ENCODE data around the gene CCDC159. TPM values are rescaled to one million over a fixed set of nuclear protein-coding genes. Genes with fewer than 3 reads are reported as not detected.

CCDC159 gene
- total and polyA plus RNA-seq, 3 experiments from 2014 or later = 14.2 to 30.1 (median 14.6) TPM

DNA sequence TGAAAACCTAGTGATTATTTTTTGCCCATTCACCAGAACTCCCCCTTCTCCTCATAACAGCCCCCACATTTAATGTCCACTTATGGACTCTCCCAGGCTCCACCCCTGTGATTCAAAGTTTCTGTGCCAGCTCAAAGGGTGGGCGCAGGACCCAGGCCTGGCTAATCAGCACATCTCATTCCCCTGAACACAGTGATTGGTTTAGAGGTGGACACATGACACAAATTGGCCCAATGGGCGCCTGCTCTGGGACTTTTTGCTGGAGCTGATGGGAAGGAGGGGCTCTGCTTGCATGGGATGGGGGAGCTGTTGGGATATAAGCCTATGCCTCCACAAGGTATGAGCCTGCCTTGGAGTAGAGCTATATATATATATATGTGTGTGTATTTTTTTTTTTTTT is 44.0 kb downstream of the CCDC159 start:
- Histone ChIP-seq H3K4me3 (ENCODE audit: low read length) (no peak overlapping the region), H3K27ac (ENCODE audit: low read depth, low read length) (no peak overlapping the region), H3K27me3 (ENCODE audit: insufficient read depth, low read length, poor library complexity, severe bottlenecking) (no peaks in the 10 kb centered on the region), H3K36me3 (ENCODE audit: insufficient read depth, low read length) (no peaks in the 10 kb centered on the region), H3K9me3 (ENCODE audit: low read length) (no peaks in the 10 kb centered on the region), H3K4me1 (ENCODE audit: insufficient read depth, low read length) (peaks cover 5% of the 10 kb centered on the region)
- DNase-seq = no peak
- peaks cover 0 to 3% (median 0%) of the 10 kb centered on the region in 3 donors for H3K36me3 Mint-ChIP-seq
- H3K4me1 Mint-ChIP-seq = peaks cover 3 to 7% (median 5%) of the 10 kb centered on the region in 3 donors
- peaks cover 4 to 7% of the 10 kb centered on the region in 2 donors for H3K27me3 Mint-ChIP-seq
- POLR2A ChIA-PET = no interaction called here
- H3K4me3 Mint-ChIP-seq = no peak overlapping the region
- no peak overlapping the region for H3K27ac Mint-ChIP-seq
- CTCF ChIA-PET = interaction anchor here (2.2 kb wide), 1 partner anchor 9 kb away, joined by 10 read pairs; no protein-coding TSS in a partner anchor
- peaks cover 0 to 4% (median 0%) of the 10 kb centered on the region in 5 donors for H3K9me3 Mint-ChIP-seq

DNA sequence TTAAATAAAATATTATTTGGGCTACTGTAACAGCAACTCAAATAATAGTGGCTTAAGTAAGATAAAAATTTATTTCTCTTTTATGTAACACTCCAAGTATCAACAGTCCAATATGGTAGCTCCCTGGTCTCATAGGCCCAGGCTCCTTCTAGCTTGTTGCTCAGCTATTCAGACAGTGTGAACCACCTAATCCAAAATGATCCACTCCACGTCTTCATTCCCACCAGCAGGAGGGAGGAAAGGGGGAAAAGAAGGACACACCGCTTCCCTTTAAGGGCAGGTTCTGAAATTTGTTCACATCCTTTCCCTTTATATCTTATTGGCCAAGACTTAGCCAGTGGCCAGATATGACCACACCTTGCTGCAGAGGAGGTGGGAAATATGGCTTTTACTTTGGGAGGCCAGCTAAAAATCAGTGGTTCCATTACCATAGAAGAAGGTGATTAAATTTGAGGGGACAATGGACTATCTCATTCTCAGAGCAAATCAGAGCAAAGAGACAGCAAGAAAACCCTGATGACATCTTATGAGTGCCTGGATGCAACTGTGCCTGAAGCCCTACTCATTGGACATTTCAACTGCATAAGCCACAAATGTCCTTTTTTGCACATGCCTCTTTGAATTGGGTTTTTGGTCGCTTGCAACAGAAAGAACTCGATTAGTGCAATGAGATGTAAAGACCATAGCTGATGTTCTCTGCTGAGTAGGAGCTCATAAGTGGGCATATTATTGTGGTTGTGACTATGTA is 44.8 kb downstream of the CCDC159 start:
- Histone ChIP-seq H3K4me1 (ENCODE audit: insufficient read depth, low read length) (peaks cover 5% of the 10 kb centered on the region), H3K36me3 (ENCODE audit: insufficient read depth, low read length) (no peaks in the 10 kb centered on the region), H3K4me3 (ENCODE audit: low read length) (no peak overlapping the region), H3K9me3 (ENCODE audit: low read length) (no peaks in the 10 kb centered on the region), H3K27me3 (ENCODE audit: insufficient read depth, low read length, poor library complexity, severe bottlenecking) (no peaks in the 10 kb centered on the region), H3K27ac (ENCODE audit: low read depth, low read length) (no peak overlapping the region)
- no peak for DNase-seq
- peaks cover 3 to 7% (median 5%) of the 10 kb centered on the region in 3 donors for H3K4me1 Mint-ChIP-seq
- H3K27ac Mint-ChIP-seq = no peak overlapping the region
- H3K4me3 Mint-ChIP-seq = no peak overlapping the region
- H3K9me3 Mint-ChIP-seq = peaks cover 0 to 4% (median 0%) of the 10 kb centered on the region in 5 donors
- peaks cover 6 to 8% of the 10 kb centered on the region in 2 donors for H3K27me3 Mint-ChIP-seq
- ChIA-PET CTCF (interaction anchor here (2.2 kb wide), 1 partner anchor 10 kb away, joined by 10 read pairs; no protein-coding TSS in a partner anchor), POLR2A (interaction anchor here (0.6 kb wide), 1 partner anchor 14 kb away, joined by 4 read pairs; no protein-coding TSS in a partner anchor)
- peaks cover 0 to 4% (median 0%) of the 10 kb centered on the region in 3 donors for H3K36me3 Mint-ChIP-seq

DNA sequence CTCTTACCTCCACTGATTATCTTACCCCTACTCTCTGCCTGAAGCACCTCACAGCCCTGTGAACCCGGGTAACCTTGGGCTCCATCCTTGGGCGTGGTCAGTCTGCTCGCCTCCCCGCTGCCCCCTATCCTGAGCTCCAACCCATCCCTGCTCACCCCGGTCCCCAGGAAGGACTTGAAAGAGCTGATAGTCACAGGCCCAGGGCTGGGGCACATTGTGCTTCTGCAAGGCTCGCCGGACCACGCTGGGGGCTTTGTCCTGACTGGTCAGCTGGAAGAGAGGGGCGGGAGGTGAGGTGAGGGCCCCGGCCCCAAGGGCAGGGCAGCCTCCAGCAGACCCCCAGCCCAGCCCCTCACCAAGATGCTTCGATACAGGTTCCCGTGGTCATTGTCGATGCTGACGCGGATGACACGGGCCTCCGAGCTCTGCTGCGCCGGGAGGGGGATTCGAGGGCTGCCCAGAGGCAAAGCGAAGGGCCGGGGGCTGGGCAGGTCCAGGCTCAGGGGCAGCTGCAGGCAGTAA is 50.8 kb downstream of the CCDC159 start:
- no peaks in the 10 kb centered on the region for H3K9me3 ChIP-seq (ENCODE audit: low read length)
- no peak overlapping the region for H3K27ac ChIP-seq (ENCODE audit: low read depth, low read length)
- peaks cover 0 to 4% (median 2%) of the 10 kb centered on the region in 3 donors for H3K36me3 Mint-ChIP-seq
- no peaks in the 10 kb centered on the region for H3K27me3 ChIP-seq (ENCODE audit: insufficient read depth, low read length, poor library complexity, severe bottlenecking)
- ChIA-PET CTCF (interaction anchor here (2.1 kb wide), 1 partner anchor 16 kb away, joined by 6 read pairs; no protein-coding TSS in a partner anchor), POLR2A (no interaction called here)
- H3K9me3 Mint-ChIP-seq = peaks cover 0 to 2% (median 0%) of the 10 kb centered on the region in 5 donors
- DNase-seq = no peak
- no peaks in the 10 kb centered on the region for H3K36me3 ChIP-seq (ENCODE audit: insufficient read depth, low read length)
- H3K4me1 Mint-ChIP-seq = no peaks in the 10 kb centered on the region
- no peak overlapping the region for H3K4me3 Mint-ChIP-seq
- H3K4me1 ChIP-seq (ENCODE audit: insufficient read depth, low read length) = no peaks in the 10 kb centered on the region
- H3K27me3 Mint-ChIP-seq = peaks cover 16 to 21% of the 10 kb centered on the region in 2 donors
- H3K27ac Mint-ChIP-seq = no peak overlapping the region
- no peak overlapping the region for H3K4me3 ChIP-seq (ENCODE audit: low read length)

DNA sequence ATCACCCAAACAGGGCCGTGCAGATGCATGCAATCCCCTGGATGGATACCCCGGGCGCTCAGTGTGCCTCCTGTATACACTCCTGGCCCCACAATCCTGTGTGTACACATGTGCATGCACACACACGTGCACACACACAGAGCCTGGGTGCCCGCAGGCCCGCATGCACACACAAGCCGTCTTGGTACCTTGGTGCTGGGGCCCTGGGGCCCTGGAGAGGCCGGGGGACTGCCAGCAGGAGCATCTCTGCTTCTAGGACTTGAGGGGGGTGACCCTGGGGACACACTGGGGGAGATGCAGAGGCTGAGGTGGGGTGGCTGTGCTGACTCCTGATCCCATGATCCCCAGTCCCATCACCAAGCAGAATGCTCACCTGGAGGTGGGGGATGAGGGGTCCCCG is 53.3 kb downstream of the CCDC159 start:
- Histone ChIP-seq H3K36me3 (ENCODE audit: insufficient read depth, low read length) (no peaks in the 10 kb centered on the region), H3K27ac (ENCODE audit: low read depth, low read length) (no peak overlapping the region), H3K27me3 (ENCODE audit: insufficient read depth, low read length, poor library complexity, severe bottlenecking) (no peaks in the 10 kb centered on the region), H3K4me1 (ENCODE audit: insufficient read depth, low read length) (no peaks in the 10 kb centered on the region), H3K9me3 (ENCODE audit: low read length) (no peaks in the 10 kb centered on the region), H3K4me3 (ENCODE audit: low read length) (no peak overlapping the region)
- no peak overlapping the region for H3K27ac Mint-ChIP-seq
- ChIA-PET CTCF (no interaction called here), POLR2A (no interaction called here)
- no peak for DNase-seq
- H3K27me3 Mint-ChIP-seq = peaks cover 9 to 21% of the 10 kb centered on the region in 2 donors
- H3K4me1 Mint-ChIP-seq = no peaks in the 10 kb centered on the region
- H3K4me3 Mint-ChIP-seq = no peak overlapping the region
- H3K9me3 Mint-ChIP-seq = no peaks in the 10 kb centered on the region
- peaks cover 0 to 4% (median 2%) of the 10 kb centered on the region in 3 donors for H3K36me3 Mint-ChIP-seq

DNA sequence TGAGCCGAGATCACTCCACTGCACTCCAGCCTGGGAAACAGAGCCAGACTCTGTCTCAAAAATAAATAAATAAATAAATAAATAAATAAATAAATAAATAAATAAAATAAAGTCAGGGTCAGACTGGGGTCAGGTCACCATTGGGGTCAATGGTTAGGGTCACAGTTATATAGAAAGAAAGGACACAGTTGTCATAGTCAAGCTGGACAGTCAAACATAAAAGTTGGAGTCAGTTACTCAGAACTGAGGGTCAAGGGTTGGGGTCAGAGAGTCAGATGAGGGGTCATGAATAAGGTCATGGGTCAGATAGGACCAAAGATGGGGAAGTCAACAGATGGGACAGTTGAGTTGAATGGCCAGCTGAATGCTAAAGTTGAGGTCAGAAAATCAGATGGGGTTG is 54.5 kb downstream of the CCDC159 start:
- DNase-seq = no peak
- H3K9me3 ChIP-seq (ENCODE audit: low read length) = no peaks in the 10 kb centered on the region
- H3K27me3 ChIP-seq (ENCODE audit: insufficient read depth, low read length, poor library complexity, severe bottlenecking) = no peaks in the 10 kb centered on the region
- no peaks in the 10 kb centered on the region for H3K36me3 ChIP-seq (ENCODE audit: insufficient read depth, low read length)
- no peak overlapping the region for H3K27ac Mint-ChIP-seq
- CTCF ChIA-PET = interaction anchor here (1.6 kb wide), 1 partner anchor 17 kb away, joined by 6 read pairs; the partner anchor contains the start of gene EPOR
- H3K4me3 Mint-ChIP-seq = no peak overlapping the region
- no peak overlapping the region for H3K27ac ChIP-seq (ENCODE audit: low read depth, low read length)
- no peak overlapping the region for H3K4me3 ChIP-seq (ENCODE audit: low read length)
- H3K4me1 Mint-ChIP-seq = no peaks in the 10 kb centered on the region
- peaks cover 9 to 15% of the 10 kb centered on the region in 2 donors for H3K27me3 Mint-ChIP-seq
- H3K4me1 ChIP-seq (ENCODE audit: insufficient read depth, low read length) = no peaks in the 10 kb centered on the region
- peaks cover 0 to 2% (median 0%) of the 10 kb centered on the region in 3 donors for H3K36me3 Mint-ChIP-seq
- no peaks in the 10 kb centered on the region for H3K9me3 Mint-ChIP-seq
- POLR2A ChIA-PET = no interaction called here

DNA sequence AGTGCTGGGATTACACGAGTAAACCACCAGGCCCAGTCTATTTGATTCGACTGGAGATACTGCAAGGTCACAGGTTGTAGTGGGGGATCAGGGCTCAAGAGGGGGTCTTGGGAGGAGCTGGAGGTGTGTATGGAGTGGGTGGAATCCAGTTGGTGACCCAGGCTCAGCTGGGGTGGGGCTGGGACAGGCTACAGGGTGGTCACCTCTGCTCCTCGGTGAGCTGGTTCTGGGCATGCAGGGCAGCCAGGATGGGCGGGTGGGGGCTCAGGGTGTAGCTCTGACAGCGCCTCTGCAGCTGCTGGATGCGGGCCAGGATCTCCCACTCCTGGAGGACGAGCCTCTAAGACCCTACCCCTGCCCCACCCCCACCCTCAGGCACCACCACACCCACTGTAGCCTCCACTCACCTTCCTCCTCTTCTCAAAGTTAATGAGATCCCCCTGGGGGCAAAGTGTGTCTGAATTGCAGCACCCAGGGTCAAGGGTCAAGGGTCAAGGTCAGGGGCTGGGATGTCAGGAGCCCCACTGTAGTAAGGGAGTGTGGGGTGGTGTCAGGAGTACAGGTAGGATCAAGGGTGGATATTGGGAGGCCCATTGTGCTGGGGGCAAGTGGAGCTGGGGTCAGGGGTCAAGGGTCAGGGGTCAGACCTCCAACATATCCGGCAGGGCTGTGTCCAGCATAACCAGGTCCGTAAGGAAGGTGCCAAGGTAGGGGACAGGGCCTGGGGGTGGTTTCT is 55.7 kb downstream of the CCDC159 start:
- DNase-seq = no peak
- ChIA-PET POLR2A (no interaction called here), CTCF (interaction anchor here (0.7 to 1.6 kb wide), 2 partner anchors 18 to 21 kb away, joined by 3 to 6 read pairs; partner anchors contain the start of gene EPOR)

More for the DNA sequence above, 55.7 kb downstream of the CCDC159 start:
- H3K9me3 Mint-ChIP-seq = no peaks in the 10 kb centered on the region
- H3K27me3 Mint-ChIP-seq = peaks cover 1 to 13% of the 10 kb centered on the region in 2 donors
- peaks cover 0 to 2% (median 0%) of the 10 kb centered on the region in 3 donors for H3K36me3 Mint-ChIP-seq
- Histone ChIP-seq H3K9me3 (ENCODE audit: low read length) (no peaks in the 10 kb centered on the region), H3K4me3 (ENCODE audit: low read length) (no peak overlapping the region), H3K4me1 (ENCODE audit: insufficient read depth, low read length) (no peaks in the 10 kb centered on the region), H3K27ac (ENCODE audit: low read depth, low read length) (no peak overlapping the region), H3K36me3 (ENCODE audit: insufficient read depth, low read length) (no peaks in the 10 kb centered on the region), H3K27me3 (ENCODE audit: insufficient read depth, low read length, poor library complexity, severe bottlenecking) (peaks cover 5% of the 10 kb centered on the region)
- no peak overlapping the region for H3K4me3 Mint-ChIP-seq
- H3K4me1 Mint-ChIP-seq = no peaks in the 10 kb centered on the region
- no peak overlapping the region for H3K27ac Mint-ChIP-seq
